GM21390 (cell line): Measurements from ENCODE around the gene MASP2.
"Not testable (repeated sequence)": the region's sequence is repeated elsewhere in the genome, so short reads cannot be mapped to it uniquely, and the experiment has no call there.

Source experiments
- ATAC-seq: cut with Tn5 transposase; IDR thresholded peaks from one replicate; pipeline ENCODE4 v1.9.1; 2021; ENCODE audit not compliant: unreplicated experiment

MASP2 gene

DNA sequence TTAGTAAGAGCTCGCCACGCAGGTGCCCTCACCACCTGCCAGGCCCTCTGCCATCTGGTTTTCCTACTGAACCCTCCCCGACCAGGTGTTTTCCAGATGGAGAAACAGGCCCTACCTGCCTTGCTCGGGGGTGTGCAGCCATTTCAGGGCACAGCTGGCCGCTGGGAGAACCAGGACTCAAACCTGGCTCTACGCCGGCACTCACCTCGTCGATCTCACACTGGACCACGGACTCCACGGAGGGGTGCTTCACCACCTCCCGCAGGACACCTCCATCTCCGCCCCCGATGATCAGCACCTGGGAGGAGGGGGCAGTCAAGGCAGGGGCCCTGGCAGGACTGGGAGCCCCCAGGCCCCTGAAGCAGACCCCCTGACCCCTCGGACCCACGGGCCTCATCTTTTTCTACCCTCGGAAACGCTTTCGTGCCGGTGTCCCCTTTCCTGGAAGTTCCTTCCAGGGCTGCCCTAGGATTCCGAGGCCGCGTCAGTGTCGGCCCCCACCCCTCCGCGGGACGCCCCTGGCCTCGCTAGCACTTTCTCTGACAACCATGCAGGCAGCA is 11.6 kb upstream of the MASP2 start:
- ATAC-seq, result no peak

DNA sequence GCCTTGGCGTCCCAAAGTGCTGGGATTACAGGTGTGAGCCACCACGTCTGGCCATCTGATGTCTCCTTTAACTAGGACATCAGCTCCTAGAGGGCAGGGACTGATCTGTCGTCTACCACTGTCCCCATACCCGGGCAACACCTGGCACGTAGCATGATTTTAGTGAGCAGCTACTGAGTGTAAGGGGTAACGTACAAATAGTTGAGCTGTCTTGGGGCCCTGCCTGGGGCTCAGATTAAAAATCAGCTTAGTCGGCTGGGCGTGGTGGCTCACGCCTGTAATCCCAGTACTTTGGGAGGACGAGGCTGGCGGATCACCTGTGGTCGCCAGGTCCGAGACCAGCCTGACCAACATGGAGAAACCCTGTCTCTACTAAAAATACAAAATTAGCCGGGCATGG is 11.0 kb upstream of the MASP2 start:
- ATAC-seq, result no peak

DNA sequence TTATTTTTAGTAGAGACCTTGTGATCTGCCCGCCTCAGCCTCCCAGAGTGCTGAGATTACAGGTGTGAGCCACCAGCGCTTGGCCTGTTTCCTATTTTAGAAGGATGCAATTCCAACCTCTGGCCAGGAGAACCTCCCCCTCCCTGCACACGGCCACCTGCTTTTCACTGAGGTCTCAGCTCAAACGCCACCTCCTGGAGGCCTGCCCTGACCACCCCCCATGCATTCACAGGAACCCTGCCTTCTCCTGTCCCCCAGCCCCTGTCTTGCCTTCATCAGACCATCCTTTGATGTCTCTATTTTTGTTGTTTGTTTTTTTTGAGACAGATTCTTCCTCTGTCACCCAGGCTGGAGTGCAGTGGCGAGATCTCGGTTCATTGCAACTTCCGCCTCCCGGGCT is 10.4 kb upstream of the MASP2 start:
- no peak for ATAC-seq

DNA sequence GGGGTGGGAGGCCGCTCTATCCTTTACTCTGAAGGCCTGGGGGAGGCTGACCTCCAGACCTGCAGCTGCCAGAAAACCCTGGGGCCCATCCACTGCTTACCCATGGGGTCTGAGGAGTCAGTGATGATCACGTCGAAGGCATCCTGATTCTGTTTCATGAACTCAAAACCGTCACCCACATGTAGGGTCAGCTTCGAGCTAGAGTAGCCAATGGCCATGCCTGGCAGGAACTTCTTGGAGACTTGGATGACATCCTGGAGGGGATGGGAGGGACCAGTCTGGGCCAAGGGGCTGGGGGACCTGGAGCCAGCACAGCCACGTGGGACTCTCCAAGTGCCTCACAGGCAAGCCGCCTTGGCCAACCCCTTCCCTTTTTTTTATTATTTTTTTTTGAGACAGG is 9.5 kb upstream of the MASP2 start:
- ATAC-seq, result no peak

DNA sequence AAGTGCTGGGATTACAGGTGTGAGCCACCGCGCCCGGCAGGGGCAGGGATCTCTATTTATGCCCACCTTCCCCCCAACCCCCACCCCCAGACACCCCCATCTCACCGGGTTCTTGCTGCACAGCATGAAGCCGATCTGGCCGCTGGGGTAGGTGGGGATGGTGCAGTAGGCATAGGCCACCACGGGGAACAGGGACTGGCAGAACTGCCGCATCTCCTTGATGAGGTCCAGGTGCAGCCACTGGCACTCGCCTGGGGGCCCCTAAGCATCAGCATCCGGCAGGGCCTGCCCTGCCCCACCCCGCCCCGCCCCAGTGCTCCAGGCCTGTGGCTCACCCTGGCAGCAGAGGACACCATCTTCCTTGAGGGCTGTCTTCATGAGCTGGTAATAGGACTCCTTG is 8.6 kb upstream of the MASP2 start:
- no peak for ATAC-seq

DNA sequence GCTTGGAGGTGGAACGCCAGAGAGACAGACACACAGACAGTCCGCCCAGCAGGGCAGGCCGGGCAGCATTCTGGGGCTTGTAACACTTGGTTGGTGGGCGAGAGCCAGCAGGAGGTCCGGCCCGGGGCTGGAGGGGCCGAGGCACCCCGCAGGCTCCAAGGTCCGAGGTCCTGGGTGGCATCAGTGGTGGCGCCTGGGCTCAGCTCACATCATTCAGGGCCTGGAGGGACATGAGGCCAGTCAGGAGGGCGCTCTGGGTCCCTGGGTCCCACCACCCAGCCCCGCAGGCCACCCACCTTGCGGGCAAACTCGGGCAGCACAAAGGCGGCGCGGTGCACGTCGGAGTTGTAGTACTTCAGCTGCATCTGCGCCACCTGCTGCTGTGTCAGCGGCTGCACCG is 7.6 kb upstream of the MASP2 start:
- ATAC-seq, result no peak

DNA sequence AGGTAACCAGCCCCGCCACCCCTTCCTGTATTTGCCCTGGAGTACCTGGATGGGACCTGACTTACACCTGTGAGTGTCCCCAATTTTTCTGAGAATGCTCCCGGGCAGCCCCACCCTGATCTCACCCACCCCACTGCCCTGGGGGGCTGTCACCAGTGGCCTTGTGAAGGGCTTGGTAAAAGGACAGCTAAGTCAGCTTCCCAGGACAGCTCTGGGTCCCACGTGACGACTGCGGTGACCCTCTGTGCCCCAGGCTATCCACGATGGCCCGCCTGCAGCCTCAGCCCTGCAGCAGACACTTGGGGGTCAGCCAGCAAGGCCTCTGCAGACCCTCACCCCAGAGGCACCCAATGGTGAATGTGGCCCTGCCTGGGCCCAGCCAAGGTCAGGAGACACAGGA is 7.1 kb upstream of the MASP2 start:
- no peak for ATAC-seq

DNA sequence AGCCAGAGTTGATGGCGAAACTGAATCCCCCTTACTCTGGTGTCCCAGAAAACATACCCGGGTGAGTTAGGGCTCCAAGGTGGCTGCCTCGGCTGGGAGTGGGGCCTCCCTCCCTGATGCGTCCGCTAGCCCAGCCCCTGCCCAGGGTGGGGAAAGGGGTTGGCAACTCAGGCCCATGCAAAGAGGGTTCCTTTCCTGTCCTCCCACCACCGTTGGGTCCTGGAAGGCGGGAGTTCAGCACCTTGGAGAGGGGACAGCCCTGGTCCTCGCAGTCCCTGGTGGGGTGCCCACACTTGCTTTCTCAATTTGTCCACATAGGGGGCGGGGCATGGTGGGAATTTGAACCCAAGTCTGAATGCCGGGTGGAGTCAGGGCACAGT is 6.7 kb upstream of the MASP2 start:
- no peak for ATAC-seq

DNA sequence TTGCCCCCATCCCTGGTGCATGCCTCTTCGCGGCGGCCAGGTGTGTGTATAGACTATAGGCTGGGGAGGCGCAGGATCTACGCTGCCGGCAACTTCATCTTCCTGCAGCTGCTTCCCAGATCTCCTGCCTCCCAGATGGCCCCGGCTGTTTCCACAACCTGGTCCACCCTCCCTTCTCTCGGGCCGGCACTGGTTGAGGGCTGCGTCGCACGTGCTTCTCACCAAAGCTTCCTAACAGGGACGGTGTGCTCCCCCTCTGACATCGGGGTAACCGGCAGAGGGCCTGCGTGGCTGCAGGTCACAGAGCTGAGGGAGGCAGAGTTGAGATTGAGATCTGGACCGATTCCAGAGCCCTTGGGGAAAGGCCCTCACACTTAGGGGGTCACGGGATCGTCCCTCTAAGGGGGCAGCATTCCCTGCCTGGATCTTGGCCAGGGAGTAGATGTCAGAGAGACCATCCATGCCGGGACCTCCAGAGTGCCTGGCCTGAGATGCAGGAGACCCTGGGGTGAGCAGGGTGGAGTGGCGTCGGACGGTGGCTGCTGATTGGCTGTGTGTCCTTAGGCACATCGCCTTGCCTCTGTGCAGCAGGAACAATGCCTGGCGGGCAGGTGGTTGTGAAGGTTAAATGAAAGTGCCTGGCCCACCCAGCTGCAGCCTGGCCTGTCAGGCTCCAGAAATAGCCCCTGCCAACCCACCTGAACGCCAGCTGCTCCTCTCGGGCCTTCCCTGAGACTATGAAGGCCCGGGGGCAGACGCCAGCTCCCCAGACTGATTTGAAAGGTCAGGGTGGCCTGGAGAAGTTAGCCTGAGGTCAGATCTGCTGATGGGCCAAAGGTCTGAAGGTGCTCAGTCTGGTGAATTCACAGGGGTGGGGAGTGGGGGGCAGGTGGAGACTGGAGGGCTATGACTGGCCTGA is 6.1 kb upstream of the MASP2 start:
- no peak for ATAC-seq

DNA sequence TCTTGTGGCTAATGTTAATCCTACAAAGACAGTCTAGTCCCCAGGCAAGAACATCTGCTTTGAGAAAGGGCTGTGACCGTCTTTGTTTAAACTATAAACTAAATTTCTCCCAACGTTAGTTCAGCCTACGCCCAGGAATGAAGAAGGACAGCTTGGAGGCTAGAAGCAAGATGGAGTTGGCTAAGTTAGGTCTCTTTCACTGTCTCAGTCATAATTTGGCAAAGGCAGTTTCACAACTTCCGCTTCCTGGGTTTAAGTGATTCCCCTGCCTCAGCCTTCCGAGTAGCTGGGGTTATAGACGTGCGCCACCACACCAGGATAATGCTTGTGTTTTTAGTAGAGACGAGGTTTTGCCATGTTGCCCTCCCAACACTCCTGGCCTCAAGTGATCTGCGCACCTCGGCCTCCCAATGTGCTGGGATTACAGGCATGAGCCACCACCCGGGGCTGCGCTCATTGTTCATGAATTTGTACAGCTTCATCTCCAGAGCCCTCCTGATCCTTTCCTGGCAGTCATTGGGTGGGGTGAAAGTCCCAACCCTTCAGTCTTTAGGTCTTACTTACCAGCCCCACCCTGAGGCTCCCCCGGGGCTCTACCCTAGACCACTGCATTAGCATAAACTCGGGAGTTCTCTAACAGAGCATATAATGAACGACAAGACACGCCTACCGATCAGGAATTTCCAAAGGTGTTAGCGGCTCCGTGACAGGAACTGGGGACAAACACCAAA is 4.9 kb upstream of the MASP2 start:
- ATAC-seq, result no peak

DNA sequence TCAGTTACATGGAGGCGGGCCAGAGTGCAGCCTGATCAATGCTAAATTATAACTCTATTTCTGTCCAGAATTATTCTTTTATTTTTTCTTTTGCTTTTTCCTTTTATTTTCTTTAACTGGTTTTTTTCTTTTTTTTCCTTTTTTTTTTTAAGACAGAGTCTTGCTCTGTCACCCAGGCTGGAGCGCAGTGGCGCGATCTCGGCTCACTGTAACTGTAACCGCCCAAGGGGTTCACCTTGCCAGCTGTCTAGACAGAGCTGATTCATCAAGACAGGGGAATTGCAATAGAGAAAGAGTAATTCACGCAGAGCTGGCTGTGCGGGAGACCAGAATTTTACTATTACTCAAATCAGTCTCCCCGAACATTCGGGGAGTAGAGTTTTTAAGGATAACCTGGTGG is 4.1 kb upstream of the MASP2 start:
- ATAC-seq, result not testable (repeated sequence)

DNA sequence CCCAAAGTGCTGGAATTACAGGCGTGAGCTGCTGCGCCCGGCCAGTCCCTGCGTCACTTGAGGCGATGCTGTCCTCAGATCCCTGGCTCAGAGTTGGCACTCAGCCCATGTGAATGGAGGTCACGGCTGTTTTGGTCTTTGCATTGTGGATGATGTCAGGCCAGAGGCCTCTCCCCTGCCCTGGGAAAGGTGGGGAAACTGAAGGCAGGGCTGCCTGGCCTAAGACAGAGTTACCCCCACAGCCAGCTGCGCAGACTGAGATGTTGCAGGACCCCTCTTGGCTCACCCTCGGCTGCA is 821 bp downstream of the MASP2 start:
- ATAC-seq, result no peak

DNA sequence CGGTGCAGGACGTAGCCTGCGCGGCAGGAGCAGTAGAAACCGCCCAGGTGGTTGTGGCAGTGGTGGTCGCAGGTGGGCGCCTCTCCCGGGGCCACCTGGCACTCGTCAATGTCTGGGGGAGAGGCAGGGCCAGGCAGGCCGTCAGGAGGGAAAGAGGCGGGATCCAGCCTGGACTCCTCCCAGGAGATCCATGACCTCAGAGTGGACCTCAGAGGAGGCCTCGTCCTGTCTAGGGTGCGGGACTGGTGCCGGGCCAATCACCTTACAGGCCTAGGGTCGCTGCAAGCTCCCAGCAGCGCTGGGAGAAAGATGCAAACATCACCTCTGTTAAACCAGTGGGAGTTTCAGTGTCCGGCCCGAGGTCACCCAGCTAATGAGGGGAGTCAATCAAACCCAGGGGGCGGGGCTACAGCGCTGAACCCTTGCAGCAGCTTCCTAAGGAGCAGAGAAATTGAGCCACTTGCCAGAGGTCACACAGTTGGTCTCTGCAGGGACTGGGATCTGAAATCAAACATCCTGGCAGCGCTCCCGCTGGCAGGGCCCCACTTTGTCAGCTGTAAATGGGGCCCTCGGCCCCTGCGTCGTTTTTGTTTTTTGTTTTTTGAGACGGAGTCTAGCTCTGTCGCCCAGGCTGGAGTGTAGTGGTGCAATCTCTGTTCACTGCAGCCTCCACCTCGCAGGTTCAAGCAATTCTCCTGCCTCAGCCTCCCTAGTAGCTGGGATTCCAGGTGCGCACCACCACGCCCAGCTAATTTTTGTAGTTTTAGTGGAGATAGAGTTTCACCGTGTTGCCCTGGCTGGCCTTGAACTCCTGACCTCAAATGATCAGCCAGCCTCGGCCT is 1.4 kb downstream of the MASP2 start:
- no peak for ATAC-seq

DNA sequence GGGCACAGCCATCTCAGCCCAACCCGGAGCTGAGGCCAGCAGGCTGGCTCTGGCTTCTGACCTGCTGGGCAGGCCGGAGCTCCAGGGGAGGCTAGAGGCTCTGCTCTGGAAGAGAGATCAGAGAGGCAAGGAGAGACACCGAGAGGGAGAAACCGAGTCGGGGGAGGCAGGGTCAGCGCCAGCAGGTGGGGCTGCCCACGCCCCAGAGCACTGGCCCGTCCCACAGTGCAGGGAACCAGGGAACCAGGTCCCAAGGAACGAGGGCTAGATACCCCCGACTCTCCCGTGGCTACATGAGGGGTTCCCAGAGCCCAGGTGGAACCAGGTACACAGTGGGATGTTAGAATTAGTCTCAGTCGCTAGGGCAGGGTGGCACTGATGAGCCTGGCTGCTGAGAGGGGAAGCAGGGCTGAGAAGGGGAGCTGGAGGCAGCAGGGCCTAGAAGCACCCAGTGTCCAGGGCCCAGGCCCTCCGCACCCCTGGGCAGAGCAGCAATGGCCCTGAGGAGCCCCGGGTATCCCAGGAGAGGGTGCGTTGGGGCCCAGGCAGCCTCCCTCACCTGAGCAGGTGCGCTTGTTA is 2.1 kb downstream of the MASP2 start:
- ATAC-seq, result no peak

DNA sequence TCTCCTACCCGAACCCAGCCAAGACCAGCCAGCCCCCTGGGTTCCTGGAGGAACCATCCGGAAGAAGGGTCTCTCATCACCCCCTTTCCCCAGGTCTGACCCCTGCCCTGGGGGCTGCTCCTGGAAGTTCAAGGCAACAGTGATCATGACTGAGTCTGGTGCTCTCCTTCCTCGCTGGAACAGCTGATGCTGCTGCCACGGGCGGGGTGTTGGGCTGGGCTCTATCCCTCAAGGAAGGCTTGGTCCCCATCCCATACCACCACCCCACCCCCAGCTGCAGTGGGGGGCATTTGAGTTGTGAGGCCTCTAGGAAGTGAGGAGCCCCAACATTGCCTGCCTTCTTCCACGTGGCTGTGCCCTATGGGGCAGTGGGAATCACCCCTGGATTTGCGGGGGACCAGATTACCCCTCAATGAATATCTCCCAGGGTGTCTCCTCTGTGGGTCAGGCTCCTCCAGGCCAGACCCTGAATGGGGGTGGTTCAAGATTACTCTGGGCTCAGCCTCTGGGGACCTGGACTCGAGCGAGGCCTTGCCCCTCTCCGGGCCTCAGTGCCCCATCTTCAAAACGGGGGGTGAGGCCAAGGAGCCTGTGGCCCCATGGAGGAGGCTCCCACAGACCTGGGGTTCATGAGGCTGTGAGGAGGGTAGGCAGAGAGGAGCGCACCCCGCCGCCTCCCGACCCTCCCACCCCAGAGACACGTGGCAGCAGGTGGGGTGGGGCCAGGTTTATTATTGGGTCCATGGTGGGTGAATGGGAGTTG is 2.8 kb downstream of the MASP2 start:
- ATAC-seq, result no peak

DNA sequence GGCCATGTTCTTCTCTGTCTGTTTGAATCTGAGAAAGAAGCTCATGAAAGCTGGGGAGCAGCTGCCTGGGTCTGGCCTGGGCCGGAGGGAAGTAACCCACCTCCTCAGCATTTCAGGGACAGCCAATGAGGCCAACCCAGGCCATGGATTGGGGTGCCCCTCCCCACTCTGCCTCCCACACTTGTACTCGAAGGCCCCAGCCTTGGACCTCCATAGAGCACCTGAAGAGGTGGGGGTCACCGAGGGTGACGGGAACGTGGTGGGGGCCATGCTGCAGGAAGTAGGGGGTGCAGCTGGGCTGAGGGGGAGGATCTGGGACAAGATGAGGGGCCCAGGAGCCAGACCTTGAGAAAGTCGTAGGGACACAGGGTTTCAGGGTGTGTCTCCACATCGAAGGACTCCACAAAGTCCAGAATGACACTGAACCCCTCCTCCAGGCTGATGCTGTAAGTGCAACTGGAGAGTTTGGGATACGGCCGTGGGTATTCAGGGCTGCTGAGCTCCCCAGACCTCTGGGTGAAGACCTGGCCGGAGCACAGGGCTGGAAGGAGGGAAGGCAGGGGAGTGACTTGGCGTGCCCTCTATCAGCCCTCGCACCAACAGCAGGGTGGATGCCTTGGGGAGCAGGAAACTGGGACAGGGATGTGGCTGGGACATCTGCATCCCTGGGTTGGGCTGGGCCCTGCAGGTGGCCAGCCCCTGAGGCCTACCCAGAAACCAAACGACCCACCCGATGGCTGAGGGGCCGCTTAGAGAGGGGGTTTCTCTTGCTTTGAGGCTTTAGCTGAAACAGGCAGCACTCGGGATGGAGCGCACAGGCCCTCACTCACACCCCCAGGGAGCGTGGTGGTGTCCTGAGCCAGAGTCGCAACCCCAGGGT is 3.8 kb downstream of the MASP2 start:
- ATAC-seq, result no peak

DNA sequence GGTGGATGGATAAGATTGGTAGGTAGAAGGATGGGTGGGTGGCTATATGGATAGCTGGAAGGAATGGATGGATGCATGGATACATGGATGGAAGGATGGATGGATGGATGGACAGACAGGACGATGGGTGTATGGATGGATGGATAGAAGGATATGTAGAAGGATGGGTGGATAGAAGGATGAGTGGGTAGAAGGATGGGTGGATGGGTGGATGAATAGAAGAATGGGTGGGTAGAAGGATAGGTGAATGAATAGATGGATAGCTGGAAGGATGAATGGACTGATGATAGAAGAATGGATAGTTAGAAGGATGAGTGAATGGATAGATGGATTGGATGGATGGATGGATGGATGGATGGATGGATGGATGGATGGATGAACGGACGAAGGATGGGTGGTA is 5.0 kb downstream of the MASP2 start:
- no peak for ATAC-seq

DNA sequence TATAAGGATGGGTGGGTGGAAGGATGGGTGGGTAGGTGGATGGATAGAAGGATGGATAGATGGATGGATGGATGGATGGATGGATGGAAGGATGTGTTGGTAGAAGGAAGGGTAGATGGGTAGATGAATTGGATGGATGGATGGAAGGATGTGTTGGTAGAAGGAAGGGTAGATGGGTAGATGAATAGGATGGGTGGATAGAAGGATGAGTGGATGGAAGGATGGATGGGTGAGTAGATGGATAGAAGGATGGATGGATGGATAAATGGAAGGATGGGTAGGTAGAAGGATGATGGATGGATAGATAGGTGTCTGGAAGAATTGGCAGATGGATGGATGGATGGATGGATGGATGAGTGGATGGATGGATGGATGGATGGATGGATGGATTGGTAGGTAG is 6.0 kb downstream of the MASP2 start:
- no peak for ATAC-seq

DNA sequence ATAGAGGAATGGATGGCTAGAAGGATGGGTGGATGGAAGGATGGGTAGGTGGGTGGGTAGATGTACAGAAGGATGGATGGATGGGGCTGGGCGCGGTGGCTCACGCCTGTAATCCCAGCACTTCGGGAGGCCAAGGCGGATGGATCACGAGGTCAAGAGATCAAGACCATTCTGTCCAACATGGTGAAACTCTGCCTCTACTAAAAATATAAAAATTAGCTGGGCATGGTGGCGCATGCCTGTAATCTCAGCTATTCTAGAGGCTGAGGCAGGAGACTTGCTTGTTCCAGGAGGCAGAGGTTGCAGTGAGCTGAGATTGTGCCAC is 7.0 kb downstream of the MASP2 start:
- not testable (repeated sequence) for ATAC-seq
